Vagina (tissue), 2 donors: ENCODE data around the gene ECE2.

Experiments used
- CTCF ChIP-seq, 3 experiments: fragments of 450-650 bp in 2 of 3; fragments of 200-600 bp in 1 of 3; sonication (generic) in 1 of 3; IDR thresholded peaks; one replicate each; pipeline ENCODE4 v1.5.1; 2017 to 2019; ENCODE audit warnings: antibody characterized with exemption in 3 of 3, mild to moderate bottlenecking in 2 of 3, moderate library complexity in 2 of 3
- POLR2A ChIP-seq, 2 donors: fragments of 450-650 bp; IDR thresholded peaks; one replicate each; pipeline ENCODE4 v1.6.1; 2017; ENCODE audit warnings: antibody characterized with exemption in 2 of 2, mild to moderate bottlenecking in 2 of 2, moderate library complexity in 2 of 2
- POLR2AphosphoS5 ChIP-seq, 2 donors: sonication (generic); formaldehyde crosslinking; IDR thresholded peaks; one replicate each; pipeline ENCODE4 v1.9.0; 2017; ENCODE audit warnings: antibody characterized with exemption in 2 of 2, mild to moderate bottlenecking in 2 of 2, low read depth in 1 of 2; ENCODE audit not compliant: insufficient read depth in 1 of 2

- TF ChIP-seq POLR2AphosphoS5 (IDR thresholded peaks at IDR 0.05; ENCODE audit: insufficient read depth in 1 of 2, low read depth in 1 of 2) (no peak), CTCF (IDR thresholded peaks at IDR 0.05) (no peak), POLR2A (IDR thresholded peaks at IDR 0.05) (no peak)
These were observed 32.9 kb downstream of the ECE2 start for GRCh38 chr3:184308744-184309143.
